HG03521 (cell line): ENCODE measurements around the gene RAP1GDS1.
"Not testable (repeated sequence)": the region's sequence is repeated elsewhere in the genome, so short reads cannot be mapped to it uniquely, and the experiment has no call there.

Source experiments
- ATAC-seq: cut with Tn5 transposase; IDR thresholded peaks from one replicate; pipeline ENCODE4 v1.9.1; 2021; ENCODE audit warnings: mild to moderate bottlenecking, moderate library complexity; ENCODE audit not compliant: unreplicated experiment

Gene RAP1GDS1

GRCh38 chr4:98287328-98287727 lies 26.1 kb downstream of the RAP1GDS1 start:
- no peak for ATAC-seq

GRCh38 chr4:98288671-98289070 lies 27.5 kb downstream of the RAP1GDS1 start:
- ATAC-seq = not testable (repeated sequence)

- peak; percentile 61 for ATAC-seq
These were observed 28.2 kb downstream of the RAP1GDS1 start for GRCh38 chr4:98289375-98289774.

GRCh38 chr4:98290511-98290910 lies 29.3 kb downstream of the RAP1GDS1 start:
- ATAC-seq = no peak

- no peak for ATAC-seq
These were observed 32.1 kb downstream of the RAP1GDS1 start for GRCh38 chr4:98293104-98293887.

- no peak for ATAC-seq
These were observed 36.8 kb downstream of the RAP1GDS1 start for GRCh38 chr4:98298022-98298421.

- no peak for ATAC-seq
These were observed 39.5 kb downstream of the RAP1GDS1 start for GRCh38 chr4:98300706-98301105.

- ATAC-seq = no peak
These were observed 44.4 kb downstream of the RAP1GDS1 start for GRCh38 chr4:98305576-98305975.

- no peak for ATAC-seq
These were observed 49.7 kb downstream of the RAP1GDS1 start for GRCh38 chr4:98310867-98311266.

- no peak for ATAC-seq
These were observed 50.5 kb downstream of the RAP1GDS1 start for GRCh38 chr4:98311656-98312055.

GRCh38 chr4:98314791-98315565 lies 53.8 kb downstream of the RAP1GDS1 start:
- no peak for ATAC-seq

GRCh38 chr4:98318521-98318920 lies 57.3 kb downstream of the RAP1GDS1 start:
- no peak for ATAC-seq

- ATAC-seq = no peak
These were observed 57.8 kb downstream of the RAP1GDS1 start for GRCh38 chr4:98319021-98319420.

GRCh38 chr4:98326168-98326567 lies 65.0 kb downstream of the RAP1GDS1 start:
- ATAC-seq = no peak

- ATAC-seq = no peak
These were observed 66.5 kb downstream of the RAP1GDS1 start for GRCh38 chr4:98327694-98328093.

- not testable (repeated sequence) for ATAC-seq
These were observed 68.9 kb downstream of the RAP1GDS1 start for GRCh38 chr4:98329879-98330640.

GRCh38 chr4:98332017-98332416 lies 70.8 kb downstream of the RAP1GDS1 start:
- no peak for ATAC-seq

GRCh38 chr4:98334461-98334860 lies 73.3 kb downstream of the RAP1GDS1 start:
- no peak for ATAC-seq

- ATAC-seq = no peak
These were observed 77.7 kb downstream of the RAP1GDS1 start for GRCh38 chr4:98338761-98339438.

- ATAC-seq = no peak
These were observed 80.1 kb downstream of the RAP1GDS1 start for GRCh38 chr4:98341309-98341708.

- no peak for ATAC-seq
These were observed 82.4 kb downstream of the RAP1GDS1 start for GRCh38 chr4:98343626-98344025.
